Effector memory CD4-positive, alpha-beta T cell (primary cell): Measurements from ENCODE around the gene TMEM107.

Experiments
- DNase-seq, 3 donors: peaks; one replicate each; pipeline ENCODE4 v3.0.0-alpha.2; 2020
- H3K27ac ChIP-seq: 2 replicates; pipeline ENCODE4 v1.7.0; 2013; ENCODE audit warnings: mild to moderate bottlenecking, low read length, moderate library complexity; ENCODE audit not compliant: insufficient read depth, poor library complexity, severe bottlenecking
- H3K27me3 ChIP-seq: replicated peaks from 2 replicates; pipeline ENCODE4 v1.7.0; 2013; ENCODE audit warnings: mild to moderate bottlenecking, low read length; ENCODE audit not compliant: insufficient read depth, control insufficient read depth, poor library complexity, severe bottlenecking
- H3K36me3 ChIP-seq: 2 replicates; pipeline ENCODE4 v1.7.0; 2013; ENCODE audit warnings: mild to moderate bottlenecking, low read length, moderate library complexity; ENCODE audit not compliant: control insufficient read depth, insufficient read depth
- H3K4me1 ChIP-seq: 2 replicates; pipeline ENCODE4 v1.7.0; 2013; ENCODE audit warnings: low read length, mild to moderate bottlenecking; ENCODE audit not compliant: control insufficient read depth, insufficient read depth, poor library complexity, severe bottlenecking
- H3K4me3 ChIP-seq: 2 replicates; pipeline ENCODE4 v1.7.0; 2013; ENCODE audit warnings: low read length, low read depth, mild to moderate bottlenecking; ENCODE audit not compliant: insufficient read depth, poor library complexity, severe bottlenecking
- H3K9me3 ChIP-seq: 2 replicates; pipeline ENCODE4 v1.7.0; 2013; ENCODE audit warnings: mild to moderate bottlenecking, low read length, moderate library complexity; ENCODE audit not compliant: control insufficient read depth

The TMEM107 gene

DNA sequence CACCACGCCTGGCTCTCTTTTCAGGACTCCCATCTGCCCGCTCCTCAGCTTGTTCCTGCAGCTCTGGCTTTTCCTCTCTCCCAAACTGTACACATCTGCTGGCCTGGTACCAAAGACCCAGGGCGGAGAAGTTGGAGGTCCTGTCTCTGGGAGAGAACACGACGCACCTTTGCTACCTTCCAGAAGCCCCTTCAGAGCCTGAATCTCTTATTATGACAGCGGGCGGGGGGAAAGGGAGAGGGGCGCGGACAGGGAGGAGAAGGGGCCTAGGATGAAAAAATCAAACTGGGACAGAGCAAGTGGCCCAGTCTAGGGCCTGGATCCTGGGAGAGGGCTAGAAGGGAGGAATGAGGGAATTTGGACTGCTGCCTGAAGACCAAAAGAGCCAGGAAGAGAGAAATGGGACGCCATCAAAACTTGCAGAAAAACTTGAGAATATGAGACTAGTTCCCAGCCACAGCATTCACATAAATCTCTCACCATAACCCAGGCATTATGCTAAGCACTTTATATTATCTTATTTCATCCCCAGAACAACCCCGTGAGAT lies 21.5 kb downstream of the TMEM107 start:
- Histone ChIP-seq H3K4me3 (peak overlapping the region; percentile 94), H3K36me3 (peaks cover 23% of the 10 kb centered on the region), H3K4me1 (peaks cover 62% of the 10 kb centered on the region), H3K27ac (peak overlapping the region; percentile 100), H3K9me3 (no peaks in the 10 kb centered on the region), H3K27me3 (no peaks in the 10 kb centered on the region)
- DNase-seq, result no peak

DNA sequence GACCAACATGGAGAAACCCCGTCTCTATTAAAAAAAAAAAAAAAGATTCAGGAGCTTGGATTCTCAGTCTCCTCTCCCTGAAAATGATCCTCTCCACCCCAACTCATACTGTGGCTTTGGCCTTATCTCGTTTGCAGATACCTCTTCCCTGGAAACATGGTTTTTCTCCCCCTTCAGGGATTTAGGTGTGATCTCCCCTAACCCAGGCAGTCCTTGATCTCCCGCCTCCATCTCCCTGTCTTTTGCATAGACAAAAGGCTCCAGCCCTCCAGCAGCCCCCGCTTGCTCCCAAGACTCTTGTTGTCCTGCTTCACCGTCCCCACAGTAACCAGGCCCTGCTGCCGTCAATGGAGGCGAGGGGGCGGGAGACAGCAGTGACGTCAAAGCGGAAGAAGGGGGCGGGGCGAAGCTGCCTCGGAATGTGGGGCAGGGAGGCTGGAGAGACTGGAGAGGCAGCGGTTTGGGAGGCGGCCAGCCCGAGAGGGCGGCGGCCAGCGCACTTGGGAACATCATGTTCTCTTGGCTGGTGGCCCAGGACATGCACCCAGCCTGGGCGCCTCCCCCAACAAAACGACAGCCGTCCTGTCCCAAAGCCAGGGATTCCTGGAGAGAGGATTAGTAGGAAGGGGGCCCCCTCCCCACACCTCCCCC lies 22.1 kb downstream of the TMEM107 start:
- Histone ChIP-seq H3K4me1 (peaks cover 62% of the 10 kb centered on the region), H3K4me3 (peak overlapping the region; percentile 94)

DNA sequence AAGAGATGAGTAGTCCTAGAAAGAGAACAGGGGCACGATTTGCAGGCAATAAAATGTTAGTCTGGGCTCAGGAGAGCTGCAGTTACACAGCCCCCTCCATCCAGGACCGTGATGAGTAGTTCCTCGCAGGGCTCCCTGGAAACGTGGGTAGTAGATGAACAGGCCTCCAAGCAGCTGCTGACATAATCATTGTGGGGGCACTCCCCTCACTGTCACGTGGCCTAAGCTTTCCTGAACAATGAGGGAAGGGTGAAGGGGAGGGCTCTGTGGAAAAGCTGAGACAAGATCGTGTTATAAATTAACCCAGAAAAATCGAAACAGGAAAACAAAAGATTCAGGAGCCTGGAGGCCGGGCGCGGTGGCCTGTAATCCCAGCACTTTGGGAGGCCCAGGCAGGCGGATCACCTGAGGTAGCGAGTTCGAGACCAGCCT lies 22.6 kb downstream of the TMEM107 start:
- DNase-seq, result peak in 1 of 3 donors; percentile 35
- H3K27ac ChIP-seq, result peak overlapping the region; percentile 100
- peak overlapping the region; percentile 94 for H3K4me3 ChIP-seq
- no peaks in the 10 kb centered on the region for H3K9me3 ChIP-seq
- H3K36me3 ChIP-seq, result peaks cover 26% of the 10 kb centered on the region
- peaks cover 62% of the 10 kb centered on the region for H3K4me1 ChIP-seq
- H3K27me3 ChIP-seq, result no peaks in the 10 kb centered on the region

More for the DNA sequence above, 22.1 kb downstream of the TMEM107 start:
- peak overlapping the region; percentile 100 for H3K27ac ChIP-seq
- H3K9me3 ChIP-seq, result no peaks in the 10 kb centered on the region
- no peaks in the 10 kb centered on the region for H3K27me3 ChIP-seq
- peak; percentile 92 to 93 (median 93) for DNase-seq
- peaks cover 23% of the 10 kb centered on the region for H3K36me3 ChIP-seq

DNA sequence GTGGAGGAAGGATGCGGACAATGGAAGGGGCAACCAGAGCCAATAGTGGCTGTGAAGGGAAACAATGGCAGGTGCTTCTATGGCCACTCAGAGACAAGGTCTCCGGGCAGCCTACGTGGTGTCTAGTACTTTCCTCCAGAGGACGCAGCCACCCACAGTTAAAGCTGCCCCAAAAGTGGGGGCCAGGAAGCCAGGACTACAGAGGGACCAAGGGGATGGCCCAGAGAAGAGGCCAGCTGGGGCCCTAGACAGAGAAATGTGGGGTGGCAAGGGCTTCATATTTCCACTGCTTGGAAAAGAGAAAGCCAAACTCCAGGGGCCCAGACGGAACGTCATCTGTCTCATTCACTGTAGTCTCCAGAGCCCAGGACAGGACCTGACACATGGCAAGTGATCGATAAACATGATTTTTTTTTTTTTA lies 23.1 kb downstream of the TMEM107 start:
- Histone ChIP-seq H3K4me3 (peak overlapping the region; percentile 54), H3K9me3 (no peaks in the 10 kb centered on the region), H3K4me1 (peaks cover 62% of the 10 kb centered on the region), H3K36me3 (peaks cover 26% of the 10 kb centered on the region), H3K27ac (peak overlapping the region; percentile 100), H3K27me3 (no peaks in the 10 kb centered on the region)
- no peak for DNase-seq

- H3K4me3 ChIP-seq, result peak within 1 kb of the TSS; percentile 54
- no peaks in the 10 kb centered on the region for H3K27me3 ChIP-seq
- peak; percentile 82 to 86 (median 85) for DNase-seq
- H3K9me3 ChIP-seq, result no peaks in the 10 kb centered on the region
- peaks cover 34% of the 10 kb centered on the region for H3K36me3 ChIP-seq
- peak within 1 kb of the TSS; percentile 100 for H3K27ac ChIP-seq
- H3K4me1 ChIP-seq, result peaks cover 62% of the 10 kb centered on the region
Observed at GRCh38 chr17:8152112-8152775, 23.9 kb downstream of the TMEM107 start, which contains the start of gene PER1. PER1 (minus strand) TSS chr17:8152404; CDS start chr17:8150706, 1,698 bp downstream.

GRCh38 chr17:8151641-8152111 lies 24.5 kb downstream of the TMEM107 start:
- H3K4me1 ChIP-seq, result peaks cover 56% of the 10 kb centered on the region

GRCh38 chr17:8151120-8151640 lies 25.0 kb downstream of the TMEM107 start:
- Histone ChIP-seq H3K9me3 (no peaks in the 10 kb centered on the region), H3K36me3 (peaks cover 44% of the 10 kb centered on the region), H3K27ac (peak overlapping the region; percentile 100), H3K27me3 (no peaks in the 10 kb centered on the region), H3K4me3 (peak overlapping the region; percentile 54), H3K4me1 (peaks cover 55% of the 10 kb centered on the region)
- DNase-seq, result peak; percentile 85 to 87 (median 87)

More at GRCh38 chr17:8151641-8152111, 24.5 kb downstream of the TMEM107 start:
- peak overlapping the region; percentile 54 for H3K4me3 ChIP-seq
- H3K27me3 ChIP-seq, result no peaks in the 10 kb centered on the region
- no peaks in the 10 kb centered on the region for H3K9me3 ChIP-seq
- peaks cover 39% of the 10 kb centered on the region for H3K36me3 ChIP-seq
- peak overlapping the region; percentile 100 for H3K27ac ChIP-seq
- DNase-seq, result peak in 1 of 3 donors; percentile 42

DNA sequence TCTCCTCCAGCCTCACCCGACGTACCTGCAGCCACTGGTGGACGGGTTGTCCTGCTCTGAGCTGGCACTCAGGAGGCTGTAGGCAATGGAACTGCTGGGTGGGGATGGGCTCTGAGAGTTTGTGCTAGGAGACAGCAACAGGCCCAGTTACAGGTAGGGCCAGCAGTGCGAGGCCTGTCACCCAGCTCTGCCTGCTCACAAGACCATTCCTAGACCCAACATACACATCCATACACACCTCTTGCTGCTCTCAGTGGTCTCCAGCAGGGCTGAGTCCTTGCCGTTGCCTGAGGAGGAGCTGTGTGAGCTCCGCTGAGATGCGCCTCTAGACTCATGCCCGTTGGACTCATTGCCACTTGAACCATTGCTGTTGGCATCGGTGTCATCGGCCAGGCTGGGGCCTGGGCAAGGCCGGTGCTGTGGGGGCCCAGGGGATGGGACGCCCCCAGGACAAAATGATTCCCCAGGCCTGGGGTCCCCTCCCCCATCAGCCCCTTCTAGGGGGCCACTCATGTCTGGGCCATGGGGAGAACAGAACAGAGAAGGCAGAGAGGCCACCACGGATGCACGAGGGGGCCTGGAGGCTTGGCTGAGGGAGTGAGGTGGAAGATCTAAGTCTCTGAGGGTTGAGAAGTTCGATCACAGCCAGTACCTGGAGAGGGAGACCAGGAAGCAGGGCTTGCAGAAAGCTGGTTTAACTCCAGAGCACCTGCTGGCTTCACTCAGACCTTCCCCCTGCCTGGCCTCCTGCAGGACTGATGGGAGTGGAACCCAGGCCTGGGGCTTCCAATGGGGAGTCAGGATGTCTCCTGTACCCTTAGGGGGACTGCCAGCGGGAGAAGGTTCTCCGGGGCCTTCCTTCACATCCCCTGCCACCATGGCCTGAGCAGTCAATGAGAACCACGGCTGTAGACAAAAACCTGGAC lies 25.7 kb downstream of the TMEM107 start:
- Histone ChIP-seq H3K9me3 (no peaks in the 10 kb centered on the region), H3K27ac (peak overlapping the region; percentile 100), H3K27me3 (no peaks in the 10 kb centered on the region), H3K4me1 (peaks cover 52% of the 10 kb centered on the region), H3K4me3 (peak overlapping the region; percentile 54), H3K36me3 (peaks cover 52% of the 10 kb centered on the region)
- no peak for DNase-seq
